Esophagus muscularis mucosa (tissue), 4 donors: ENCODE data around the gene ASXL1. TPM values are rescaled to one million over a fixed set of nuclear protein-coding genes. Genes with fewer than 3 reads are reported as not detected.
A peak's percentile ranks its signal among the peaks of the same experiment; 100 is the strongest.
"Not testable (repeated sequence)": the region's sequence is repeated elsewhere in the genome, so short reads cannot be mapped to it uniquely, and the experiment has no call there.

Experiments used
- DNase-seq: peaks from one replicate; pipeline ENCODE4 v3.0.0-alpha.2; 2017; ENCODE audit errors: extremely low spot score
- H3K27ac ChIP-seq, 4 donors: fragments of 200-600 bp; sonication (generic); replicated peaks in 1 of 4; 1 replicate in 3 of 4; 2 replicates in 1 of 4; pipeline ENCODE4 v1.5.1; 2016 to 2019; ENCODE audit warnings: mild to moderate bottlenecking in 1 of 4
- H3K27me3 ChIP-seq, 4 donors: fragments of 200-600 bp; sonication (generic); one replicate each; pipeline versions ENCODE4 v1.5.1 to v1.6.0; 2016 to 2019
- H3K36me3 ChIP-seq, 4 donors: fragments of 200-600 bp; sonication (generic); one replicate each; pipeline ENCODE4 v1.5.1; 2016 to 2019
- H3K4me1 ChIP-seq, 4 donors: fragments of 200-600 bp; sonication (generic); one replicate each; pipeline ENCODE4 v1.5.1; 2016 to 2019
- H3K4me3 ChIP-seq, 4 donors: fragments of 200-600 bp; sonication (generic); 1 replicate in 2 of 4; 2 replicates in 2 of 4; pipeline ENCODE4 v1.5.1; 2016 to 2019; ENCODE audit warnings: mild to moderate bottlenecking in 4 of 4, moderate library complexity in 1 of 4
- H3K9me3 ChIP-seq, 4 donors: fragments of 200-600 bp; sonication (generic); 1 replicate in 3 of 4; 2 replicates in 1 of 4; pipeline ENCODE4 v1.5.1; 2016 to 2019
- EP300 ChIP-seq: sonication (generic); formaldehyde crosslinking; IDR thresholded peaks from one replicate; pipeline ENCODE4 v1.6.1; 2017; ENCODE audit warnings: antibody characterized with exemption
- POLR2A ChIP-seq: fragments of 450-650 bp; IDR thresholded peaks from one replicate; pipeline ENCODE4 v1.6.1; 2017; ENCODE audit warnings: antibody characterized with exemption, moderate library complexity, mild to moderate bottlenecking, low read depth
- POLR2AphosphoS5 ChIP-seq, 2 donors: sonication (generic); formaldehyde crosslinking; IDR thresholded peaks; one replicate each; pipeline ENCODE4 v1.6.1; 2017; ENCODE audit warnings: antibody characterized with exemption in 2 of 2
- WGBS: methylation state at CpG from one replicate; pipeline ENCODE4 v1.1.5; 2018; 5-methylcytosine and 5-hydroxymethylcytosine counted together
- intact Hi-C: fragments of 100-400 bp; cut with DNase I; formaldehyde crosslinking; loops from one replicate; pipeline ENCODE4 v1.15.1; 2023
- total RNA-seq, 4 donors: library from RNA; depleted of rRNA; stranded (reverse); fragments of >200 nt; gene quantifications; one replicate each; pipeline versions ENCODE4 v1.1.0 to v1.2.1, GENCODE V29; 2016
- TF ChIP-seq, protein P1 (sequence below), 3 experiments: fragments of 200-600 bp in 2 of 3; fragments of 450-650 bp in 1 of 3; sonication (generic) in 2 of 3; IDR thresholded peaks; one replicate each; pipeline ENCODE4 v1.5.1; 2017 to 2019; ENCODE audit warnings: antibody characterized with exemption in 3 of 3, mild to moderate bottlenecking in 2 of 3, moderate library complexity in 1 of 3

The ASXL1 gene
- total RNA-seq, 4 donors from 2014 or later, result 56.5 to 66.7 (median 61.8) TPM

- Histone ChIP-seq H3K27me3 (no peaks in the 10 kb centered on the region), H3K9me3 (no peaks in the 10 kb centered on the region), H3K36me3 (peaks cover 0 to 24% (median 13%) of the 10 kb centered on the region in 4 donors), H3K4me3 (no peak overlapping the region), H3K27ac (no peak overlapping the region), H3K4me1 (peaks cover 0 to 17% (median 0%) of the 10 kb centered on the region in 4 donors)
- WGBS, result 21% methylated on average over 5 of the region's 5 CpGs
- TF ChIP-seq POLR2AphosphoS5 (IDR thresholded peaks at IDR 0.05), result no peak
- no peak for TF ChIP-seq POLR2A
- TF ChIP-seq, protein P1, sequence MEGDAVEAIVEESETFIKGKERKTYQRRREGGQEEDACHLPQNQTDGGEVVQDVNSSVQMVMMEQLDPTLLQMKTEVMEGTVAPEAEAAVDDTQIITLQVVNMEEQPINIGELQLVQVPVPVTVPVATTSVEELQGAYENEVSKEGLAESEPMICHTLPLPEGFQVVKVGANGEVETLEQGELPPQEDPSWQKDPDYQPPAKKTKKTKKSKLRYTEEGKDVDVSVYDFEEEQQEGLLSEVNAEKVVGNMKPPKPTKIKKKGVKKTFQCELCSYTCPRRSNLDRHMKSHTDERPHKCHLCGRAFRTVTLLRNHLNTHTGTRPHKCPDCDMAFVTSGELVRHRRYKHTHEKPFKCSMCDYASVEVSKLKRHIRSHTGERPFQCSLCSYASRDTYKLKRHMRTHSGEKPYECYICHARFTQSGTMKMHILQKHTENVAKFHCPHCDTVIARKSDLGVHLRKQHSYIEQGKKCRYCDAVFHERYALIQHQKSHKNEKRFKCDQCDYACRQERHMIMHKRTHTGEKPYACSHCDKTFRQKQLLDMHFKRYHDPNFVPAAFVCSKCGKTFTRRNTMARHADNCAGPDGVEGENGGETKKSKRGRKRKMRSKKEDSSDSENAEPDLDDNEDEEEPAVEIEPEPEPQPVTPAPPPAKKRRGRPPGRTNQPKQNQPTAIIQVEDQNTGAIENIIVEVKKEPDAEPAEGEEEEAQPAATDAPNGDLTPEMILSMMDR (IDR thresholded peaks at IDR 0.05), result peak; percentile 48 to 67 (median 52)
- no peak for DNase-seq
- intact Hi-C loops, result loop anchor here (5.0 kb wide), 2 partner anchors 150 to 315 kb away; no protein-coding TSS in a partner anchor
These were observed 21.2 kb upstream of the ASXL1 start for GRCh38 chr20:32336918-32337347.

GRCh38 chr20:32337937-32338661 is 20.0 kb upstream of the ASXL1 start:
- H3K27me3 ChIP-seq, result no peaks in the 10 kb centered on the region
- DNase-seq, result no peak
- H3K4me1 ChIP-seq, result peaks cover 0 to 8% (median 0%) of the 10 kb centered on the region in 4 donors
- 91% methylated on average over 11 of the region's 11 CpGs for WGBS
- peaks cover 0 to 13% (median 6%) of the 10 kb centered on the region in 4 donors for H3K36me3 ChIP-seq
- no peak overlapping the region for H3K4me3 ChIP-seq
- no peak overlapping the region for H3K27ac ChIP-seq
- H3K9me3 ChIP-seq, result no peaks in the 10 kb centered on the region
- intact Hi-C loops, result loop anchor here (5.0 kb wide), 2 partner anchors 149 to 314 kb away; no protein-coding TSS in a partner anchor
- TF ChIP-seq, protein P1 (IDR thresholded peaks at IDR 0.05), result no peak
- TF ChIP-seq POLR2AphosphoS5 (IDR thresholded peaks at IDR 0.05) (no peak), POLR2A (no peak), EP300 (no peak)

DNA sequence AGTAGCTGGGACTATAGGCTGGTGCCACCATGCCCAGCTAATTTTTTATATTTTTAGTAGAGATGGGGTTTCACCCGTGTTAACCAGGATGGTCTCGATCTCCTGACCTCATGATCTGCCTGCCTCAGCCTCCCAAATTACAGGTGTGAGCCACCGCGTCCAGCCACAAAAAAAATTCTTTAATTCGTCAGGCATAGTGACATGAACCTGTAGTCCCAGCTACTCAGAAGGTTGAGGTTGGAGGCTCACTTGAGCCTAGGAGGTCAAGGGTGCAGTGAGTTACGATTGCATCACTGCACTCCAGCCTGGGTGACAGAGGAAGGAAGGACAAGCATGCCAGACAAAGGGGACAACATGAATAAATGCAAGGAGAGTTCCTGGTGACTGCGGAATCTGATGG is 19.5 kb upstream of the ASXL1 start:
- Histone ChIP-seq H3K4me3 (no peak overlapping the region), H3K4me1 (peaks cover 0 to 3% (median 0%) of the 10 kb centered on the region in 4 donors), H3K36me3 (peaks cover 0 to 10% (median 4%) of the 10 kb centered on the region in 4 donors), H3K27ac (no peak overlapping the region), H3K9me3 (no peaks in the 10 kb centered on the region), H3K27me3 (no peaks in the 10 kb centered on the region)
- intact Hi-C loops, result loop anchor here (5.0 kb wide), 2 partner anchors 149 to 314 kb away; no protein-coding TSS in a partner anchor
- 82% methylated on average over 5 of the region's 7 CpGs for WGBS
- no peak for DNase-seq
- TF ChIP-seq EP300 (no peak), POLR2AphosphoS5 (IDR thresholded peaks at IDR 0.05) (no peak), POLR2A (no peak)
- TF ChIP-seq, protein P1 (IDR thresholded peaks at IDR 0.05), result no peak

DNA sequence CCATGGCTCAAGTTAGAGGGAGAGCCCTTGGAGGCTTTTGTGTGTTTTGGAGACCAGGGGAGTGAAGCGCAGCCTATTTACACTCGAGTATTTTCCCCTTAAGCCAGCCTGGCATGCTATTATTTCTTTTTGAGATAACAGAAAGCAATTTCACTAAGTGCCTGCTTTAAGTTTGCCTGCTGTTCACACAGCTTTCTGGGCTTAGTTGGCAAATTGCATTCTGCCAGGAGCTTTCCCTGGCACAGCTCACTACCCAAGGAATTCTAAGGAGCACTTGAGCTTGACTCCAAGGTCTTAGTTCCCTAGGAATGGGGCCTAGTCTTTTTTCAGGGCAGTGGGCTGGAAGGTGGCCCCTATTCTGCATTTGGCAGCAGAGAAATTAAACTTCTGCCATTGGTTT is 19.0 kb upstream of the ASXL1 start:
- no peaks in the 10 kb centered on the region for H3K9me3 ChIP-seq
- no peak for TF ChIP-seq POLR2A
- no peak for TF ChIP-seq EP300
- peaks cover 0 to 5% (median 2%) of the 10 kb centered on the region in 4 donors for H3K36me3 ChIP-seq
- H3K4me1 ChIP-seq, result no peaks in the 10 kb centered on the region
- DNase-seq, result no peak
- intact Hi-C loops, result loop anchor here (5.0 kb wide), 2 partner anchors 148 to 313 kb away; no protein-coding TSS in a partner anchor
- no peaks in the 10 kb centered on the region for H3K27me3 ChIP-seq
- WGBS, result 77% methylated on average over 2 of the region's 2 CpGs
- H3K4me3 ChIP-seq, result no peak overlapping the region
- H3K27ac ChIP-seq, result no peak overlapping the region

DNA sequence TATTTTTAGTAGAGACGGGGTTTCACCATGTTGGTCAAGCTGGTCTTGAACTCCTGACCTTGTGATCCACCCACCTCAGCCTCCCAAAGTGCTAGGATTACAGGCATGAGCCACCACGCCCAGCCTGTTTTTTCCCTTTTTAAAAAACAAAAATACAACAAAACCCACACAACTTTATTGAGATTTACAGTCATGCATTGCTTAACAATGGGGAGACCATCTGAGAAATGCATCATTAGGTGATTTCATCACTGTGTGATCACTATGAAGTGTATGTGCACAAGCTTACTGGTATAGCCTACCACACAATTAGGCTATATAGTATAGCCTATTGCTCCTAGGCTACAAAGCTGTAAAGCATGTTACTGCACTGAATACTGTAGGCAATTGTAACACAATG is 17.1 kb upstream of the ASXL1 start:
- WGBS, result 97% methylated on average over 2 of the region's 2 CpGs
- intact Hi-C loops, H3K27me3 ChIP-seq, H3K4me1 ChIP-seq, H3K27ac ChIP-seq, H3K4me3 ChIP-seq, DNase-seq, H3K9me3 ChIP-seq, H3K36me3 ChIP-seq: not testable (repeated sequence)
